ENCODE measurements around the gene SAP30L. TPM values are rescaled to one million over a fixed set of nuclear protein-coding genes. Genes with fewer than 3 reads are reported as not detected.

Gene SAP30L
- total and polyA plus RNA-seq, 2 of the 4 experiments (the other 2 are of a cell fraction): 9.7 to 17.6 TPM

DNA sequence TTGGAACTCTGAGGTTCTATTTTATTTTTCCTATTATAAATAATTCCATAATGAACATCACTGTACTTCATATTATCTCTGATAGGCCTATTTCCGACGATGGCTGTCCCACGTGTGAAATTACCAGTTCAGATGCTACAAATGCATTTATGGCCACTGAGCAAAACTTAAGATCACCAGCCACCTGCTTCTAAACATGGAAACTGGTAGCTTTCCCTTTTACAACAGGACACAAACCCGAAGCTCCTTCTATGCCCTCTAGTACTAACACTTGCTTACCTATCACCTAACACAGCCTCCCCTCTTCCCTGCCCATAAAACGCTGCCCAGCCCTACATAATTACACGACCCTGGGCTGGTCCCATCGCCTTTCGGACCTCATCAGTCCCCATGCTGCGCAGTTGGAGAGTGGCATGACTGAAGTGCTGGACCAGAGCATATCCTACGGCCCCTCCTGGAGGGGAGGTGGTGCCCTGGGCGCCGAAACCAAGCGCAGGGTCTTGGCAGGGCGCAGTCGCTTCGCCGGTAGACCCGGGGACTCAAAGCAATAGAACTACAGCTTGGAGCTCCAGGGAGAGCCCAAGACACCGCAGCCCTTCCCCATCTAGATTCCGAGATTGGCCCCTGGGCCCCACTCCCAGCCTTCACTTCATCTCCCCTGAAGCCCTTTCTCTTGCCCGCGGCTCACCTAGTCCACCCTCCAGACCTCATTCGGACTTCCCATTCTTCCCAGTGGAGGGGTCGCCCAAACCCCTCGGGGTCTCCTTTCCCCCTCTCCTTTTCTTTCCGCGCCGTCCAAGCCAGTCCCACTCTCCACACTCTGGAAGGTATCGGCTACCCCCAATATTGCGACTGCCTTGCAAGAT lies 1.0 kb upstream of the SAP30L start:
- H3K27me3 ChIP-seq (ENCODE audit: control insufficient read depth, insufficient read depth, low read length): no peaks in the 10 kb centered on the region
- H3K56ac ChIP-seq (ENCODE audit: extremely low read depth, insufficient read depth, low read length): peak overlapping the region; percentile 77
- H4K91ac ChIP-seq (ENCODE audit: insufficient read depth, low read depth, low read length): peak overlapping the region; percentile 93; the same call in 1 of the 2 replicates
- peak overlapping the region; percentile 93 for H3K23ac ChIP-seq (ENCODE audit: low read depth, low read length)
- H2BK20ac ChIP-seq (ENCODE audit: low read depth, low read length): no peak overlapping the region
- H3K79me1 ChIP-seq (ENCODE audit: low read depth in 1 of 2, low read length in 2 of 2): peaks cover 17 to 33% of the 10 kb centered on the region in 2 experiments; a peak in 3 of 4 replicates
- H2AK5ac ChIP-seq (ENCODE audit: low read depth, low read length): peak overlapping the region; percentile 37
- intact Hi-C loops (cut with micrococcal nuclease) (loop anchor here (2.0 to 5.0 kb wide), 2 partner anchors 248 to 493 kb away; partner anchors contain the start of gene GEMIN5), dilution Hi-C loops (cut with HindIII; ENCODE audit: low sequenced_read_pairs, unreplicated experiment) (no loop called here), in situ Hi-C loops (cut with MboI; ENCODE audit: low sequenced_read_pairs) (no loop called here)
- peaks cover 8% of the 10 kb centered on the region for H3K36me3 ChIP-seq (ENCODE audit: control insufficient read depth, insufficient read depth, low read length)
- peak overlapping the region; percentile 28; the same call in 1 of the 2 replicates for H2BK120ac ChIP-seq (ENCODE audit: low read depth, low read length)
- H2BK5ac ChIP-seq (ENCODE audit: low read depth, low read length, poor library complexity, severe bottlenecking): peak overlapping the region; percentile 86
- H3K9ac ChIP-seq (ENCODE audit: low read depth, low read length): peak overlapping the region; percentile 90
- H3K9me3 ChIP-seq (ENCODE audit: control insufficient read depth, insufficient read depth, low read length): no peaks in the 10 kb centered on the region
- H4K5ac ChIP-seq (ENCODE audit: low read depth, low read length): peak overlapping the region; percentile 69
- H3K4me3 ChIP-seq (ENCODE audit: insufficient read depth, low read depth, low read length): peak overlapping the region; percentile 97
- ChIA-PET POLR2A (ENCODE audit: unreplicated experiment) (no interaction called here), CTCF (no interaction called here)
- H3K18ac ChIP-seq (ENCODE audit: low read depth, low read length): peak overlapping the region; percentile 77; the same call in 1 of the 2 replicates
- H3K14ac ChIP-seq (replicated peaks; ENCODE audit: low read depth, low read length): peak overlapping the region; percentile 89
- no TSS peak for BruUV-seq (replicated peaks)
- H2BK15ac ChIP-seq (ENCODE audit: low read depth, low read length): no peak overlapping the region
- H3K4me1 ChIP-seq (ENCODE audit: control insufficient read depth, insufficient read depth, low read length): peaks cover 3% of the 10 kb centered on the region
- peaks cover 23% of the 10 kb centered on the region for H4K20me1 ChIP-seq (ENCODE audit: insufficient read depth, low read length)
- peak overlapping the region; percentile 83 for H3K4me2 ChIP-seq (ENCODE audit: low read depth, low read length)
- H3K4ac ChIP-seq (ENCODE audit: low read depth, low read length): peak overlapping the region; percentile 94
- H4K8ac ChIP-seq (ENCODE audit: low read depth in 2 of 2, low read length in 2 of 2): peak overlapping the region; percentile 74 to 94
- no peak for DNase-seq
- peak overlapping the region; percentile 84 for H3K27ac ChIP-seq (ENCODE audit: insufficient read depth, low read length)
- peak overlapping the region; percentile 93 for H2AK9ac ChIP-seq (replicated peaks; ENCODE audit: low read depth, low read length, poor library complexity)
- ATAC-seq (ENCODE audit: low read depth): no peak
- H3K9me1 ChIP-seq (ENCODE audit: insufficient read depth, low read length): peaks cover 4% of the 10 kb centered on the region; the same call in 1 of the 2 replicates
- H2AFZ ChIP-seq (replicated peaks; ENCODE audit: low read length, poor library complexity): peak overlapping the region; percentile 100
- 11% methylated on average over 10 of the region's 30 CpGs; no CpG with 5 or more reads in 1 of the 2 experiments for WGBS, 2 experiments (ENCODE audit: extremely low coverage in 2 of 2, insufficient read length in 1 of 2)
- TF ChIP-seq, protein P1, sequence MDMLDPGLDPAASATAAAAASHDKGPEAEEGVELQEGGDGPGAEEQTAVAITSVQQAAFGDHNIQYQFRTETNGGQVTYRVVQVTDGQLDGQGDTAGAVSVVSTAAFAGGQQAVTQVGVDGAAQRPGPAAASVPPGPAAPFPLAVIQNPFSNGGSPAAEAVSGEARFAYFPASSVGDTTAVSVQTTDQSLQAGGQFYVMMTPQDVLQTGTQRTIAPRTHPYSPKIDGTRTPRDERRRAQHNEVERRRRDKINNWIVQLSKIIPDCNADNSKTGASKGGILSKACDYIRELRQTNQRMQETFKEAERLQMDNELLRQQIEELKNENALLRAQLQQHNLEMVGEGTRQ (IDR thresholded peaks at IDR 0.05; ENCODE audit: low read depth, low read length): no peak
- TF ChIP-seq, protein P2, sequence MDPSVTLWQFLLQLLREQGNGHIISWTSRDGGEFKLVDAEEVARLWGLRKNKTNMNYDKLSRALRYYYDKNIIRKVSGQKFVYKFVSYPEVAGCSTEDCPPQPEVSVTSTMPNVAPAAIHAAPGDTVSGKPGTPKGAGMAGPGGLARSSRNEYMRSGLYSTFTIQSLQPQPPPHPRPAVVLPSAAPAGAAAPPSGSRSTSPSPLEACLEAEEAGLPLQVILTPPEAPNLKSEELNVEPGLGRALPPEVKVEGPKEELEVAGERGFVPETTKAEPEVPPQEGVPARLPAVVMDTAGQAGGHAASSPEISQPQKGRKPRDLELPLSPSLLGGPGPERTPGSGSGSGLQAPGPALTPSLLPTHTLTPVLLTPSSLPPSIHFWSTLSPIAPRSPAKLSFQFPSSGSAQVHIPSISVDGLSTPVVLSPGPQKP (IDR thresholded peaks at IDR 0.05; ENCODE audit: borderline replicate concordance, low read depth, low read length): no peak
- no peak for TF ChIP-seq CEBPB (IDR thresholded peaks at IDR 0.05; ENCODE audit: low read depth, low read length)
- TF ChIP-seq RAD21 (IDR thresholded peaks at IDR 0.05; ENCODE audit: low read length): no peak
- TF ChIP-seq MAZ (IDR thresholded peaks at IDR 0.05; ENCODE audit: borderline replicate concordance, low read depth, low read length): no peak
- TF ChIP-seq MAFK (IDR thresholded peaks at IDR 0.05; ENCODE audit: low read depth, low read length): no peak
- no peak for TF ChIP-seq RCOR1 (IDR thresholded peaks at IDR 0.05; ENCODE audit: insufficient replicate concordance, low read length)
- TF ChIP-seq POLR2A (IDR thresholded peaks at IDR 0.05; ENCODE audit: low read depth, low read length): no peak; the same call in 1 of the 2 replicates
- no peak for TF ChIP-seq RFX5 (IDR thresholded peaks at IDR 0.05; ENCODE audit: low read depth, low read length)
- TF ChIP-seq SMC3 (IDR thresholded peaks at IDR 0.05; ENCODE audit: low read depth, low read length): no peak
- no peak for TF ChIP-seq CHD1 (IDR thresholded peaks at IDR 0.05; ENCODE audit: low read depth, low read length)
- TF ChIP-seq MXI1 (IDR thresholded peaks at IDR 0.05; ENCODE audit: borderline replicate concordance, low read depth, low read length): no peak
- TF ChIP-seq NFE2L2 (IDR thresholded peaks at IDR 0.05; ENCODE audit: low read depth, low read length): no peak
- no peak for TF ChIP-seq BHLHE40 (IDR thresholded peaks at IDR 0.05; ENCODE audit: low read depth, low read length)
- no peak for TF ChIP-seq FOS (IDR thresholded peaks at IDR 0.05; ENCODE audit: low read depth, low read length)

All from IMR-90 (cell line).